Epidermal melanocyte (primary cell): ENCODE data around the gene LAMA5.
A peak's percentile ranks its signal among the peaks of the same experiment; 100 is the strongest.

Experiments used
- DNase-seq: peaks from one replicate; pipeline ENCODE4 v3.0.0; 2011; ENCODE audit warnings: low spot score; ENCODE audit not compliant: insufficient read length

LAMA5 gene

DNA sequence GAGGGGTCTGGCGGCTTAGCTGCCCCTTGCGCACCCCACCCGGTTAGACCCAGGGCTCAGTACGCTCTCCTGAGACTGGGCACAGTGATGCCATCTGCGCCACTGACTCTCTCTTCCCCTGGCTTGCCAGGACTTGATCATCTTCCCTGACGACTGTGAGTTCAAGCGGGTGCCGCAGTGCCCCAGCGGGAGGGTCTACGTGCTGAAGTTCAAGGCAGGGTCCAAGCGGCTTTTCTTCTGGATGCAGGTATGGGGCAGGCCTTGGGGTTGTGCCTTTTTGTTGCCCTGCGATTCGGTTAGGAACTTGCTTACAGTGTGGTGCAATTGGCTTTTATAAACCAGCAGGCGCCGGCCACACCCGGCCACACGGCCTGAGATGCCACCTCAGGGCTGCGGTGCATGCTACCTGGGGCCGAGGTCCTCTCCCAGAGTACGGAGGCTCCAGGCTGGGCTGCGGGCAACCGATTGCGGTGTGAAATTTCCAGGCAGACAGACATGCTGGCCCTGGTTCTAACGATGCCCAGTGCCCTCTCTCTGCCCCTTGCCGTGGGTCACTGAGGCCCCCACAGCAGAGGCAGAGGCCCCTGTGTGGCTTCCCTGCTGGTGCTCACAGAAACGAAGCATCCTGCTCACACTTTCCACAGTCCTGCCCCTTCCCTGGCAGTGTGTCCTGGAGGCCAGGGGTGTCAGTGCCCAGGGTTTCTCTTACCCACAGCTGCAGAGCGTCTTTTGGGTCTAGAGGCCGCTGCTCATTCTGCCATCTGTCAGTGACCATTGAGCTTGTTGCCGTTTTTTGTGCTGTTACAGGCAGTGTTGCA, 62.6 kb downstream of the LAMA5 start:
- no peak for DNase-seq

DNA sequence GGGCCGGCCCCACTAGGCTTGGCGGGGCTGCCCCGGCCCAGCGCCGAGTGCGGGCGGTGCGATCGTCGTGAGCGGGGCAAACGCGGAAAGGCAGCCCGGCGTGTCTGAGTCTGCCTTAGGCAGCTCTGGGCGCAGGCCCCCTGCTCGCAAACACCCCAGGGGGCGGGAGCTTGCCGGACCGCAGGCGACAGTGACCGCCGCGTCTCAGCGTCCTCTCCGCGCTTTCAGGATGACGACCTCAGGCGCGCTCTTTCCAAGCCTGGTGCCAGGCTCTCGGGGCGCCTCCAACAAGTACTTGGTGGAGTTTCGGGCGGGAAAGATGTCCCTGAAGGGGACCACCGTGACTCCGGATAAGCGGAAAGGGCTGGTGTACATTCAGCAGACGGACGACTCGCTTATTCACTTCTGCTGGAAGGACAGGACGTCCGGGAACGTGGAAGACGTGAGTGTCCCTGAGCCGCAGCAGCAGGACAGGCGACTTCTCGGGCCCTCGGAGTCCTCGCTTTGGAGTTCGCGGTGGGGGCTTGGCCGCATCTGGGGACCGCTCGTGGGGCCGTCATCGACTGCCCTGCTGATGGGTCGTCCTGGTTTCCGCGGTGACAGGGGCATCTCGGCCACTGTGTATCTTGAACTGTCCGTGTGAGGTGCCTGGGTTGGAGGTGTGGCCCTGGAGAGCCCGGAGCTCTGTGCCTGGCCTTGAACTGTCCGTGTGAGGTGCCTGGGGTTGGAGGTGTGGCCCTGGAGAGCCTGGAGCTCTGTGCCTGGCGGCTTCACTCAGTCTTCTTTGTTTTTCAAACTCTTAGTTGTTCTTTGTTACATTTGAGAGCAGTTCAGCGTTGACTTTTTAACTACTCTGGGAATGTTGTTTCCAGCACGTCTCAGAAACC, 63.5 kb downstream of the LAMA5 start:
- DNase-seq = peak; percentile 60

DNA sequence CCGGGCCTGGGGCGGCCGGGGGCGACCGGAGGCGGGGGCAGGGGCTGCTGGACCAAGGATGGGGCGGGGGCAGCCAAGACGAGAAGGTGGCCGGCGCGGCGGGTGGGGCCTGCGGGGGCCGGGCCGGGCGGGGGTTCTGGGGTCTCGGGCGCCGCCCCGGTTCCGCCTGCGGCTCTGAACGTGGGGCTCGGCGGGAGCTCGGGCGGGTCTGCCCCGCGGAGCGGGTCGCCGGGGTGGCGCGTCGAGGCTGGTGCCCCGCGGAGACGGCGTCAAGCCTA, 64.1 kb downstream of the LAMA5 start:
- no peak for DNase-seq

DNA sequence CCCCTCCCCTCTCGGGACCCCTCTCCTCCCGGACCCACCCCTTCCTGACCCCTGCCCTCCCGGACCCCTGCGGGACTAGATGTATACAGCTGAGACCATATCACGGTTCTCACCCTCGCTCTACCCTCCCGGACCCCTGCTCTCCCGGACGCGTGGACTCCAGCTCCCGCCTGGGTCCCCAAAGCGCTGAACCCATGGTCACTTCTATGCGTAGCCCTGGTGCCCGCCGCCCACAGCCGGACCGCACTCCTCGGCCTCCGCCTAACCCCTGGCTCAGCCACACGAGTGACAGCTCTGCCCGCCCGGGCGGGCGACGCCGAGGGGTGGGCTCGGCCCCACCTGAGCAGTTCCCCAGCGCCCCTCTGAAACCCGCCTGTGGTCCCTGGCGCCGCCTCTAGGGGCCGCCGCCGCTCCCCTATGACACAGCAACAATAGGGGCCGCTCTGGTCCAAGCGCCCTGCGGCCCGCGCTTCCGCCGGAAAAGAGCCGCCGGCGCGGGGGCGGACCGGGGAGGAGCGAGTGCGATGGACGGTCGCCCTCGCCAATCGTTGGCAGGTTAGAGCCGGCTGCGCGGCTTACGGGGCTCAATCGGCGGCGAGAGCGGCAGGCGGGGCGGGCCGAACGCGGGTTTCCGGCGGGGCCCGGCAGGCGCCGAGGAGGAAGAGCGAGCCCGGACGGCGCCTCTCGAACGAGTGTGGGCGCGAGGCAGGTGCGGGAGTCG, 64.6 kb downstream of the LAMA5 start, which contains the start of gene ADRM1:
Gene ADRM1 (plus strand): TSS at position 657 of the 721 bp plus-strand sequence. CDS start 572 bp downstream, outside the sequence.
- peak; percentile 100 for DNase-seq

DNA sequence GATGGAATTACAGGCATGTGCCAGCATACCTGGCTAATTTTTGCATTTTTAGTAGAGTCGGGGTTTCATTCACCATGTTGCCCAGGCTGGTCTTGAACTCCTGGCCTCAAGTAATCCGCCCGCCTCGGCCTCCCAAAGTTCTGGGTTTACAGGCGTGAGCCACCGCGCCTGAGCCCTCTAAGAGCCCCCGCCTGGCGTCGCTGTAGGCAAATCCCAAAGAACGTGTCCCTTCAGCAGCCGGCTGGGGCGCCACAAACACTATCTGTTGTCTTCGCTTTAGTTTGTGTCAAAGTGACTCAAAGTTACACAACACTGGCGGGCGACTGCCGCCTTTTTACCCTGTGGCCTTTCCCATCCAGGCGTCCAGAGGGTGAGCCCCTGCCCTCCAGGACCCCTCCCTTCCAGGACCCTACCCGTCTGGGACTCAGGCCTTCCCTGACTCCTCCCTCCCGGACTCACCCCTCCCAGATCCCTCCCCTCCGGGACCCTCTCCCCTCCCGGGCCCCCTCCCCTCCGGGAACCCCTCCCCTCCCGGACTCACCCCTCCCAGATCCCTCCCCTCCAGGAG, 65.3 kb downstream of the LAMA5 start:
- DNase-seq = peak; percentile 96

DNA sequence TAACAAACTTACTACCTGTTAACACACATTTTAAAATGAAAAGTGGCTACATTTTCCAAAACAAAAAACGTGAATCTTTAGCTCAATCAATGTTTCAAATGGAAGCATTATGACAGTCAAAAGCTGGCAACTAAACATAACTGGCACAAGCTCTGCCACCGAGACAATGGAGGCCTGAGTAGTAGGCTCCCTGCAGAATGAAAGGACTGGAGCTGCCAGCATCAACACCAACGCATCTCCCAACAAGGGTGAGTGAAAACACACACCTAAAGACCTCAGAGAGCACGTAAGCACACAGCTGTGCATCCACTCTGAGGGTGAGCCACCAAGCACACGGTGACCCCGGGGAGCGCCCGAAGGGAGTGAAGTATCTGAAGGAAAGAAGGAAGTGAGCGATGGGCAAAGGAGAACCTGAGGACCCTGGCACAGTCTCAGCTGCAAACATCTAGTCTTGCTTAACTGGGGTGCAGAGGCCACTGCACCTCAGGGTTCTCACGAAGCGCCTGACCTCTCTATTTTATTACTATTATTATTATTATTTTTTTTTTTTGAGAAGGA, 65.9 kb downstream of the LAMA5 start:
- DNase-seq = no peak

DNA sequence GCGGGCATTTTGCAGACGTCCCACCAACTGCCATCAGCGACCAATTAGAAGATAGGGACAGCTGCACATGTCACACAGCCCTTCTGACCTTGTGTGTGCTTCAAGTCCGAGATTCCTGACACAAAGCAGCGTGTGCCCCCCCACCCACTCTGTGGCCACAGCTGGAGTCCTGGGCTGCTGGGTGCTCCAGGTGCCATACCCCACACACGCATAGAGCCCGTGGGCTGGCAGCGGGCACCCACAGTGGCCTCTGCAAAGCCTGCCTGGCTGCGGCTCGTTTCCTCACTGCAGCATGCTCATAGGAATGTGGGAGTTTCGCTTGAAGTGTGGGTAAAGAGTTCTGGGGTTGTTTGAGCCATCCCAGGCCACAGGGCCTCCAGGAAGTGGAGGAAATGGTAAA, 66.8 kb downstream of the LAMA5 start:
- no peak for DNase-seq

DNA sequence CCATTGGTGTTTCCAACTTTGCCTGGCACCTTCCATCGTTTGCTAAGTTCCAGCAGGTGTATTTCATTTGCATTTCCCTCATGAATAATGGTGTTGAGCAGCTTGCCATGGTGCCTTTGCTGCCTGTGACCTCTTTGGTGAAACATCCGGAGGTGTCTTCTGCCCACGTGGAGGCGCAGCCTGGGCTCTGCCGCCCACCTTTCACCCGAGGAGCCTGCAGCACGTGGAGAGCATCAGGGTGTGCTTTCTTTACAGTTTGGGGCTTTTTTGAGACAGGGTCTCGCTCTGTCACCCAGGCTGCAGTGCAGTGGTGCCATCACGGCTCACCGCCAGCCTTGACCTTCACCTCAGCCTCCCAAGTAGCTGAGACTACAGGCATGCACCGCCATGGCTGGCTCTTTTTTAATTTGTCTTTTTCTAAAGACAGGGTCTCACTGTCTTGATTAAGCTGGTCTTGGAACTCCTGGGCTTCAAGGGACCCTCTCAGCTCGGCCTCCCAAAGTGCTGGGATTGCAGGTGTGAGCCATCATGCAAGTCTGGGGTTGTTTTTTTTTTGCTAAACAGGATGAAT, 67.4 kb downstream of the LAMA5 start:
- no peak for DNase-seq

DNA sequence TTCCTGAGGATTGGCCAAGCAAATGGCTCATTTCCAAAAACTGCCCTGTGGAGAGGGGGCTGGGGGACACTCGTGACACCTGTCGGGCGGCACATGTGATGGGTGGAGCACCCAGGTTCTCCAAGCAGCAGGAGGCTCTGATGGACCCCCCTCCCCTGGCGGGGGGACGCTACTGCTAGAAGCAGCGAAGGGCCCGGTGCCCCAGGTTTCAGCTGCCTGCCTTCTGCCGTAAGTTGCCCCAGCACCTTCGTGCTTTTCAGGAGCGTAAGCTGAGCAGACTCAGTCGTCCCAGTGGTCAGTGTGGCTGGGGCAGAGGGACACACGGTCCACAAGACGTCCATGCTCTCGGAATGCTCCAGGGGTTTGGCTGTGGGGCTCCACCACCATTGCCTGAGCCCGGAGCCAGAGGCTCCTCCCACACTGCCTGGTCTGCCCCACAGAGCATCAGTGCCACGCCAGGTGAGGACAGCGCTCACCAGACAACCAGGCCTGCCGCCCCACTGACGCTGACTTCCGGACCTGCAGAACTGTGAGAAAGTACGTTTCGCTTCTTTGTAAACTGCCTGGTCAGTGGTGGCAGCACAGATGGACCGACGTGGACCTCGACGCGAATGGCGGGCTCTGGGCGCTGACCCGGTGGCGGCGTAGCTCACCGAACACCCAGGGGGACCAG, 68.4 kb downstream of the LAMA5 start:
- no peak for DNase-seq

DNA sequence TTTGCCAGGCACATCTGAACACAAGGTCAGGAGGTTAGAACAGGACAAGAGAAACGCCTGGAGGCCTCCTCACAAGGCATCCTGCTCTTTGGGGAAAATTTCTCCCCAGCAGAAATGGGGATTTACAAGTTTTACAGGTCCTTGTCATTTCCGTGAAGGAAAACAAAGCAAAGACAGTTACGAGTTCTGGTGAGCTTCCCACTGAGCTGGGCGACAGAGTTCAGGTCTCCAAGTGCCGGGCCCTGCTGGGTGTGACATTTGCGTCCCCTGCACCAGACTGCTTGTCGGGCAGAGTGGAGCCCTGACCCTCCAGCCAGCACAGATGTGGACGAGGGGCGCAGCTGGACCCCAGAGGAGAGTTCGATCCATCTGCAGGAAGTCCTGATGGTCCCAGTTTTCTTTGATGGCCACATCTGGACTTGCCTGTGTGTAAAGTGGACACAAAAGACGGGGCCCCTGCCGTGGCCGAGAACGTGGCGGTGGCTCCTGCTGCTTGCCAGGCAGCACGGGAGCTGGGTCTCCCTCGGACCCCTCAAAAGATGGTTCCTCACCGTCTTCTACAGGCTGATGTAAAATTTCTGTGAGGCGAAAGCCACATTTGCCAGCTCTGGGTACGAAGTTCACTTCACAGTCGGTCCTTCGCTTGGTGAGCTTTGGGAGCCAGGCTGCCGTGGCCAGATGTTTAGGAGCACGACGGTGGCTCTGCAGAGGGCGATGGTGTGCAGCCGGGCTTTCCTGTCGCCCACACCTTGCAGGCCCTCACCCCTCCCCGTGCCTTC, 69.5 kb downstream of the LAMA5 start:
- DNase-seq = no peak

DNA sequence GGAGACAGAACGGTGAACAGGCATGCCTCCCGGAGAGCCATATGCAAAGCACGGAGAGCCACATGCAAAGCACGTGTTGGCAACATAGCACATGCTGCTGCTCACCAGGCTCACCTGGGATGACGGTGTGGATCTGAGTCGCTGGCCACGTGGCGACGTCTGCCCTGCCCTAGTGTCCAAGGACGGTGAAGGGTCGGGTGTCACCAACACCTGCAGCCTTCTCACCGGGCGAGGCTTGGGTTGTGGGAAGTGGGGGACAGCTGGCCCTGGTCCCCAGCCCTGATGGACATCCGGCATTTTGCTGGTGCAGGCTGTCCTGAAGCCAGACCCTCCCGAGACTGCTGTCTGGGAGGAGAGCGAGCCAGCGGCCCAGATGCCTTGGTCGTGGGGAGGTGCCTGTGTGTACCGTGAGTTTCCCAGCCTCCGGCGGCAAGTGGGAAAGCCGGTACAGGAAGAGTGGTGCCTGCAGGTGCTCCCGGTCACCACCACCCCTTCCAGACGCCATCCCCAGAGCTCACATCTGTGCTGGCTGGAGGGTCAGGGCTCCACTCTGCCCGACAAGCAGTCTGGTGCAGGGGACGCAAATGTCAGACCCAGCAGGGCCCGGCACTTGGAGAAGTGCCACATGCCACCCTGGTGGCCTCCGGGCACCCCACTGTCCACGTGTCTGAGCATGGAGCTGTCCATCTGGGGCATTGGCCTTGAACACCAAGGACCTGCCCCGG, 70.2 kb downstream of the LAMA5 start:
- DNase-seq = no peak

DNA sequence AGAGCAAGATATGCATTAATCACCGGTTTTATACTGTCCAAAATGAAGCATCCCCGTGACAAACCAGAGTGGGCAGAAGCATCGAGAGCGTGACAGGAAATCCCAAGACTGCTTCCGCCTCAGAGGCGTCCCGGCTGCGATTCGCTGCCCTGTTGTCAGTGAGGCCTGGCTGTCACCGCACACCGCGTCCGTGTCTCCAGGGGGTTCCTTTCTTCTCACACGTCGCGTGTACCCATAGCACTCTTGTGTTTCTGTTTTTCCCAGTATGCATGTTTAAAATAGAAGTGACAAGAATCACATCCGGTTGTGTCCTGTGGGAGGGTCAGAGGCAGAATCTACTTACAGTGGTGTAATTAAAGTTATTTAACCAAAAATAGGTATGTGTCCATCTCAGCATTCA, 72.6 kb downstream of the LAMA5 start:
- no peak for DNase-seq

DNA sequence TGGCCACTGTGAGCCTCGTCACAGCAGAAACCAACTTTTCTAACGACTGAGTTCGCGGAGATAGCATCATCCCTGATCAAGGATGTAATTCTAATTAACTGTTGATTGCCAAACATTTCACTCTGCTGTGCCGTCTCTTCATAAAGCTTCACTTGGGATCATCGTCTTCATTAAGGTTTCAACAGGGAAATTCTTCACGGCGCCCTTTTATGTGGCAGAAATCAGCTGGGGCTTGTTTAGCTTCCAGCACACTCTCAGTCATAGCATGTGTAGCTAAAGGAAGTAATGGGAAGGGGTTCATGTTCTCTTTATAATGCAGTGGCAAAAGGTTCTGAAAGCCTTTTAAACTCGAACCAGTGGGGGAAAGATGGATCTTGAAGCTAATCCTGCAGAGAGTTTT, 73.2 kb downstream of the LAMA5 start:
- no peak for DNase-seq

DNA sequence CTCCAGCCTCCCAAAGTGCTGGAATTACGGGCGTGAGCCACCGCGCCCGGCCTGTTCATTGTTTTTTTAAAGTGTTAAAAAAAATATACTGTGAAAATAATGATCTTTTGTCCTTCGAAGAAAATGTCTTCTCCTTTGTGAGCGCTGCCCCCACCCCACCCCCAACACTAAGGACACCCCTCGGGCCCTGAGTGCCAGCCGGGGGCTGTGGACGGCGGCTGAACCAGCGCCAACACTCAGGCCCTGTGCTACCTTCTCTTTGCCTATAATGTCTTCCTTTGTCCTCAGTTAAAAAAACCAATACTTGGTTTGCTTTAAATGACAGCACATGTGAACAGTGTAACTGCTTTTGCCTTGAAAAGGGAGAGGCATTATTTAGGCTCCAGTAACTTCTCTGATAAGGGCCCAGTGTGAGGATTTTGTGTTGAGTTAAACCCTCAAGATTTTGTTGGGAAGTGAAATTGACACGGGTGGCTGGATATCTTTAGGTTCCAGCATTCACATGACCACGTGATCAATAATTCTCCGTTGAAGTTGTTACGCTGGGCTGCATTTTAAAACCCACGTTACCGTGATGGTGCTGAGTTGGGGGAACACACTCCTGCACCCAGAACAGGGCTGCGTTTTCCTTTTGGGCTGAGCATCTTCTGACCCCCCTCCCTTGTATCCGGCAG, 73.9 kb downstream of the LAMA5 start:
- no peak for DNase-seq

DNA sequence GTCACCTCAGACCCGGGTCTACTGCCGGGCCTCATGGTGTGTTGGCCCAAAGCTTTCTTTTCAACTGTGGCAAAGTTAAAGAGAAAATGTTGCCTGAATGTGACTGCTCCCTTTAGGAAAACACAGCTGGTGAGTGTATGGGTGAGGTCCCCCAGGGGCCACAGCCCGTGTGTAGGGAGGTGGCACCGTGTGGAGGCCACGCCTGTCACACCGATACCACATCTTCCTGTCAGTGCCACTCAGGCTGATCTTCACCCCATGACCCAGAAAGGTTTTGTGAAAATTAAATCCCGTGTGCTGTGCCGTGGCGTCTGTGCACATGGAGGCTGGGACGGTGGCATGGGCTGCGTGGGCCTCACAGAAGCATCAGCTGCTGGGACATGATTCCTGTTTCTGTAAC, 75.0 kb downstream of the LAMA5 start:
- DNase-seq = no peak

DNA sequence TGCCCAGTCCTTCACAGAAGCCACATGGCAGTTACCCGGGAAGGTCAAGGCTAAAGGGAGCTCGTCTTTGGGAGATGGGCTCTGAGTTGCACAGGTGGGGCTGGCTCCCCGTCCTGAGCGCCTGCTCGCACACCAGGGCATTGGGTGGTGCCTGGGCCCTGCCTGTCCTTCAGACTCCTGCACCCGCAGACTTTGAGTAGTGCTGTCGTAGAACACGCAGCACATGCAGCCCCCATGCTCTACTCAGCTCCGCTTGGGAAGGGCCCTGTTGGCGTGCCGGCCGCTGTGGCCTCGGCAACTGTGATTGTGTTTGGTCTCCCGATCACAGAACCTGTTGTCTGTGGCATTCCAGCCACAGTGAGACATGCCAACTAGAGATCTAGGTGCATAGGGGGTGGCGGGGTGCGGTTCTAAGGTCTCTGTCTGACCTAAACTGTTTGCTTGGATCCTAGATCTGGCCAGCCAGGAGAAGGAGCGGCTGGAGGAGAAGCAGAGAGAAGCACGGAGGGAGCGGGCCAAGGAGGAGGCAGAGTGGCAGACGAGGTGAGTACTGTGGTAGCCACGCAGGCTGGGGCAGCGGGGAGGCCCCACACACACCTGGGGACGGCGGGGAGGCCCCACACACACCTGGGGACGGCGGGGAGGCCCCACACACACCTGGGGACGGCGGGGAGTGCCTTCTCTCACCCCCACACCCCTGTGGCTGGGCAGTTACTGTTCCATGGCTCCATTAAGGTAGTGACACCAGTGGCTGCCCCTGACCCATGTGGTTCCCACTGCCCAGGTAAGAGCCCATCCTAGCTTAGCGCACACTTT, 75.7 kb downstream of the LAMA5 start:
- no peak for DNase-seq

DNA sequence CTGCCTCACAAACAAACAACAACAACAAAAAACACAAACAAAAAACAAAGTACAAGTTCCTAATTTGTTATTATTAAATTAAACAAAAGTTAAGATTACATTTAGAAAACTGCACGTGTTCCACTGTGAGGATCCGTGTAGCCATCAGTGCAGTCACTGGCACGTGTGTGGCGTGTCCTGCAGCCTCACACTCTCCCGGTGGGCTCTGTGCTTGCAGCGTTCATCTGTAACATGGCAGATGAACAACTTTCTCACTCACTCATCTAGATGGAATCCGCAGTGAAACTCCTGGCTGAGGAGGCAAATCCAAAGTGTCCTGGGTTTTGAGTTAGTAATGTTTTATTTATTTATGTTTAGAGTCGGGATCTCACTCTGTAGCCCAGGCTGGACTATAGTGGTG, 77.2 kb downstream of the LAMA5 start:
- DNase-seq = no peak

DNA sequence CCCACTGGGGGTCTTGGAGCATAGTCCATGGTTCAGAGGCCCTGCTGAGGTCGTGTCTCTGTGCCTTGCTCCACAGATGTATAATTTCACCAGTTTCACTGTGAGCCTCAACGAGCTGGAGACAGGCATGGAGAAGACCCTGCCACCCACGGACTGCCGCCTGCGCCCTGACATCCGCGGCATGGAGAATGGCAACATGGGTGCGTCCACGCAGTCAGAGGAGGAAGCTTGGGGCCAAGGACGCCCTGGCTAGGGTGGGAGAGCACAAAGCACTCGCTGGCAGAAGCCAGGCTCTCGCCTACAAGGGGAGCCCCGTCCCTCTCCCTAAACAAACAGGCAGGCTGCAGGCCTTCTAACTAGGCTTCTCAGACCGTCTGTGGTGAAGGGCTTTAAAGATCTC, 78.0 kb downstream of the LAMA5 start:
- no peak for DNase-seq
